GM18508 (cell line): ENCODE measurements around the gene PCBP4.

Experiments
- ATAC-seq: cut with Tn5 transposase; IDR thresholded peaks from one replicate; pipeline ENCODE4 v1.9.1; 2021; ENCODE audit warnings: moderate number of reproducible peaks; ENCODE audit not compliant: insufficient read depth, unreplicated experiment

PCBP4 gene

DNA sequence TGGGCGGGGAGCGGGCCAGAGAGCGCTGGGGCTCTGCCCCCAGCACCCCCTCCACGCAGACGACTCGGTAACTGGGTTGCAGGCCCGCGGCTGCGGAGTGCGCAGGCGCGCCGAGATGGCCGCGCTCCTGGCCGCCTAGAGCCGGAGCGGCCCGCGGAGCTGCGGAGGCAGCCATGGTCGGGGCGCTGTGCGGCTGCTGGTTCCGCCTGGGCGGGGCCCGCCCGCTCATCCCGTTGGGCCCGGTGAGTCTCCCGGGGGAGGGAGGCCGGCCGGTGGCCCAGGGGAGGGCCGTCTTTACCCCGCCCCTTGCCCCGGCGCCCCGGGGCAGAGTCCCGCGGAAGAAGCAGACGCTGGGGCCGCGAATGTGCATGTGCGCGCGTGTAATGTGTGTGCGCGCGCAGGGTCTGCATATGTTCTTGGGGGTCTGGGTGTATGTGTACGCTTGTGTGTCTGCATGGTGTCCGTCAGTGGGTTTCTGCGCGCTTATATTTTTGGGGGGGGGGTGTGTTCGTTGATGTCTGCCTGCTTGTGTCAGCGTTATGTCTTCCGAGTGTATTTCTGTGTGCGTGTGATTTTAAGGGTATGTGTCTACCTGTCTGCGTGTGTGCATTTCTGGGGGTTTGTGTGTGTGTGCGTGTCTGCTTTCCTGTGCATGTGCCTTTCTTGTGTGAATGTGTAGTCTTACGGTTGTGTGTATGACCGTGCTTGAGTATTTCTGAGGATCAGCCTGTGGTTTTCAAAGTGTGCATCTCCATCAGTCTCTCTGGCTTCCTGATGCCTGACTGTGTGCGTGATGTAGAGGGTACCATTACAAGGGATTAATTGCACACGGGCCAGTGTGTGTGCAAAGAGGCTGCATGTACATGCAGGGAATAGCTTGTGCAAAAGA, 8.0 kb upstream of the PCBP4 start, which contains the start of gene ABHD14A:
Gene ABHD14A (plus strand): TSS at position 102 of the 889 bp plus-strand sequence. CDS start 72 bp downstream, at position 174.
- ATAC-seq: no peak

DNA sequence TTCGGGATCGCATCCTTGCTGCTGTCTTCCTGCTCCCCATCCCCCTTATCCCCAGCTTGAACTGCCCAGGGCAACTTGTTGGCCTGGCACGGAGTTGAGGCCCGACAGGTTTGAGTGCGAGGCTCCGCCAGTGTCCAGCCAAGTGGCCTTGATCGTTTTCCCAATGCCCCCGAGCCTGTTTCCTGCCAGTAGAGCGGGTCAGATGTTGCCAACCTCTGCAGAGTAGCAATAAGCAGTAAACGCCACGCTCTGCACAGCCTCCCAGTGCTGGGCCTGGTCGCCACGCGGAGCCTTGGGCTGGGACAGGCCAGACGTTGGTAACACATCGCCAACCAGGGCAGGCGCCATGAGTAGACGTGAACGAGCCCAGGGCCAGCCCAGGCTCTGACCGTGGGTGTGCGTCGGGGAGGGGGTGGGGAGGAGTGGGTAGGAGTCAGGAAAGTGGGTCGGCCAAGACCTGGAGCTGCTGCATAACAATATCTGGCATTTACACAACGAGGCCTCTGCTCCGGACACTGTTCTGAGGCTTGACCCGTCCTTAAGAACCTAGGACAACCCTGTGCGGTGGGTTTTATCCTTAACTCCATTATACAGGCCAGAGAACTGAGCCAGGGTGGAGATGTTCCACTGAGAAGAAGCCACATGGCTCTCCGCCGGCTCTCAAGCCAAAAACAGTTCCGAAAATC, 7.2 kb upstream of the PCBP4 start:
- ATAC-seq: no peak

DNA sequence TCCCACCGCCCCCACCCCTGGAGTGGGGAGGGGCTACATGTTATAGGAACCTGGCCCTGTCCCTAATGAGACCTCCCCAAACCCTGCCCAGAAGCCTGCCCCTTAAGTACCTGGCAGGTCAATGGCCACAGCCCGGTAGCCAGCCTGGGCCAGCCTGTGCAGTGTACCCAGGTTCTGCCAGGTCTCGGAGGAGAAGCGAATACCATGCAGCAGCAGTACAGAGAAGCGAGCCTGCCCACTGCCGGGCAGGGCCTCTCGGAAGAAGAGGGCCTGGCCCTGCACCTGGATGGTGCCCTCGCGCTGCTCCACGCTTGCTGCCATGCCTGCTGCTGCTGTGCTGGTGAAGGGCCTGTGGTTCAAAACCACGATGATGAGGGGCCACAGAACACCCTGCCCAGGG, 4.1 kb upstream of the PCBP4 start:
- ATAC-seq: no peak

DNA sequence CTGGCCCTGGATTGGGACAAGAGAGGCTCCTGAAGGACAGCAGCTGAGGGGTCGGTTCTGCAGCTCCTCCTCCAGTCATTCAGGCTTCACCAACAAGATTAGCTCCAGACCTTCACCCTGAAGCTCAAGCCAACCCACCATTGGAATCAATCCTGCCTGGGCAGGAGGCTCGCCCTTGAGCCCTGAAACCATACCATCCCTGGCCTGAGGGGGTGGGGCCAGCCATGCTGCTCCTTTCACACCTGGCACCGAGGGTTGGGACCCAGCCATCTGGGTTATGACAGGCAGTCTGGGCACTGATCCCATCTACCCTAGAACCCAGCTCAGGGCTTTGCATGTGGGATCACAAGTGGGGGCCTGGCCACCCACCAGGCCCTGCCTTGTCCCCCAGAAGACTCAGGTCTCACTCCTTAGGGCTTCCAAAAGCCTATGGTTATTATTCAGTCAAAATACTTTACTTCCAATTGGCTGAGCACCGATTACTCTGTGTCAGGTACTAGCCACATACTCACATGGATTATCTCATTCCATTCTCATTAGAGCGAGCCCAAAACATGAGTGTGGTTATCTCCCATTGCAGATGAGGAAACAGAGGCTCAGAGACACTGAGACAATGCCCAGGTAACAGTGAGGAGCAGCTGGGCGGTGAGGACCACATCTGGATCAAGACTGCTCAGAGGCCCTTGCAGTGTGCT, 3.5 kb upstream of the PCBP4 start:
- ATAC-seq: no peak

DNA sequence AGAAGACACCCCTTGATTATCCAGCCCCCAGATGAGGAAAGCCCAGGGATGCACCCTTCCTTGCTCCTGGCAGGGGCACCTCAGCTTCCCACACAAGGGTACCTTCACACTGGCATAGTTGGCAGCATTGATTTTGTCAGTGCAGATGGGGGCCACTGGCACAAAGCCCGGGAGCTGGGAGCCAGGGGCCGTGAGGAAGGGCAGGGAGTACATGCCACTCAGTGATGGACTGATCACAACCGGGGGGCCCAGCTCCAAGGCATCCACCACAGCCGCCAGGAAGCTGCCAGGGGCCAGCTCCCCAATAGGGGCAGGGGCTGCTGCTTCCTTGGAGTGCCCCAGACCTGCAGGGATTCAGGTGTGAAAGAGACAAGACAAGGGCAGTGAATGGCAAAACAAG, 2.6 kb upstream of the PCBP4 start:
- ATAC-seq: no peak

DNA sequence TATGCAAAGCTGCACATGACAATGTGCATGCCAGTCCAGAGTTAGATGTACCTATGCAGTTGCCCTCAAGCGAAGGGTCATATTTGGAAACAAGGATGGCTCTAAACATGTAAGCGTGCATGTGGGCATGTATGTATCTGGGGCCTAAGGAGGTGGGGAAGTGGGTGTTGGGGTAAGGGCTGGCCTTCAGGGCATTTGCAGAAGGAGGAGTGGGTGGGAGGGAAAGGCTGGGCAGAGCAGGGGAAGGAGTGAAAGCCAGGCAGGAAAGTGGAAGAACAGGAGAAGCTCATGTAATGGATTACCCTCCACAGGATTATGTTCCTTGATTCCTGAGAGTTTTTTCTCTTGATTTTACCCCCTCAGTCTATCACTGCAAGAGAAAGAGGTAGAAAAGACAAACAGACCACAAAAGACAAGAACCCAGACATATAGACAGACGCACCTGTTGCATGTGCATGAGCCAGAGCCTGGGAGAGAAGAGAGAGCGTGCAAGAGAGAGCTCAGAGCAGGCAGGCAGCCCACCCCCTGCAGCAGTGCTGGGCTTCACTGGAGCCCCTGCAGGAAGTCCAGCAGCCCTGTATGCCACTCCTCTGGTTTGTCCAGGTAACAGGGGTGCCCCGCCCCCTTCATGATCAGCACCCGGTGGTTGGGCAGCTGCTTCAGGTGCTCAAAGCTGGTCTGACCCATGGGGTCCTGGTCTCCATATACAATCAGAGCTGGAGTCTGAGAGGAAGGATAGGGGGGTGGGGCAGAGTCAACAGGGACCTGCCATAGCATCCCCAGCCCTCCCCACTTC, 1.8 kb upstream of the PCBP4 start:
- ATAC-seq: no peak

DNA sequence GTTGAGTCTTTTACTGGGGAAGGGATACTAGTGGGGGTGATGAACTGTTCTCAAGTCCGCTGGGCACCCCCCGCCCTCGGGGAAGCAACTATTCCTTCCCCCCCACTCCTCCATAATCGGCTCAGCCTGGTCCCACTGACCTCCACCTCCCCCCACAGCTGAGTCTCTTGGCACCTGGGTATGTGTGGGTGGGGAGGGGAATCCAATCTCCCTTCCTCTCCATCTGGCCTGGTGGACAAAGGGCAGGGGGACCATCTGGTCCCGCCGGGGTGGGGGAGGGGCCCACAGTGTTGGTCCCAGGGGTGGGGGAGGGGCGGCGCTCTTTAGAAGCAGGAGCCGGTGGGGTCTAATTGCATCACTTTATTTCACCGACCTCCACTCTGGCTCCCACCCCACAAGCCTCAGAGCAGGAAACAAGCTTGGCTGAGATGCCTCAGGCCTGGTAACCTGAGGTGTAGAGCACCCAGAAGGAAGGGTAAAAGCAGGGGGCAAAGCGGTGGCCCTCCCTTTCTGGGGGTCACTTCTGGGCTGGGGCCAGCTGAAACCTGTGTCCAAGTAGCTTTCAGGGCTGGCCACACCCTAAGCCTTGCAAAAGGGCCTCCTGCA, 1.0 kb upstream of the PCBP4 start:
- ATAC-seq: no peak

DNA sequence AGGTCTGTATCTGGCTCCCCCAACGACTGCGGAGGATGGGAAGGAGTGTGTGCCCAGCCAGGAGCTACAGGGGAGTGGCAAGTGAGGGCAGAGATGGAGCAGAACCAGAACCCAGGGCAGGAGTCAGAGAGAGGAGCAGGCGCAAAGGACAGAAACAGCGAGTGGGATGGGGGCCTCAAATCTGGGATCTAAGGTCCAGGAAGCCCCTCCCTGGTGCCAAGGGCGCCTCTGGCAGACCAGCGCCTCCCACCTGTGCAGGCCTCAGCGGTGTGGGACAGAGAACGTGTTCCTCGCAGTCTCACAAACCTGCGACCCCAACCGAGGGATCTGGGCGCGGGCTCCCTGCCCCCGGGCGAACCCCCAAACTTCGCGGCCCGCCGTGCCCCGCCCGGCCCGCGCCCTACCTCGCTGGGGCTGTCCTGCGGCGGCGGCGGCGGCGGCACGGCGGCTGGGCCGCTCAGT, 301 bp downstream of the PCBP4 start:
- no peak for ATAC-seq

DNA sequence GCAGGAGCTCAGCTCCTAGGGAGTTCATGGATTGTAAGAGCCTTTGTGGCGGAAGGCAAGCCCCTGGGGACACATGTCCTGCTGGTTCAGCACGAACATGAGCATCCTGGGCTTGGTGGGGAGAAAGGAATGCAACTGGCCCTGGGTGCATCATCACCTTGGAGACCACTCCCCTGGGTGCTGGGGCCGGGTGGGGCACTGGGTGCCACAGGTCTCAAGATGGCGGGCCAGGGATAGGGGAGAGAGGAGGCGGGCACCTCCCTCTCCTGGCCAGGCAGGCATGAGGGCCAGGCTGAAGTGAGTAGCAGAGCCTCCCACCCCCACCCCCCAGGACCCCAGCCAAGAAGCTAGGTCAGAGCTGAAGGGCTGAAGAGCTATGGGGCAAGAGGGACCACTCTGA, 768 bp downstream of the PCBP4 start:
- no peak for ATAC-seq

DNA sequence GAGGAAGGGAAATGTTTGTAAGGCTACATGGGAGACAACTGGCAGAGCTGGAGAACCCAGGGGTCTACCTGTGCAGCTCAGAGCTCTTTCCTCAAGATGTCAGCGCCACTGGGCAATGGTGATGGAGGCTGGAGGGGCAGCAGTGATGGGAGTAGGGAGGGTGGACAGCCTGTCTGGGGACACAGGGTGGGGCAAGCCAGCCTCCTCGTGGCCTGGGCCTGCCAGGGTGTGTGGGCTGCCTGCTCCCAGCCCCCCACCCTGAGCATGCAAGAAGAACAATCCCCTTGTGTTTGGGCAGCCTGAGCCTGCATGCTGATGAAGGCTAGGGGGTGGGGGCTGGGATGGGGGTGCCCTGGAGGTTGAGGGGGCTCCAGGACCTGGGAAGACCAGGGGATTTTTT, 1.2 kb downstream of the PCBP4 start:
- no peak for ATAC-seq

DNA sequence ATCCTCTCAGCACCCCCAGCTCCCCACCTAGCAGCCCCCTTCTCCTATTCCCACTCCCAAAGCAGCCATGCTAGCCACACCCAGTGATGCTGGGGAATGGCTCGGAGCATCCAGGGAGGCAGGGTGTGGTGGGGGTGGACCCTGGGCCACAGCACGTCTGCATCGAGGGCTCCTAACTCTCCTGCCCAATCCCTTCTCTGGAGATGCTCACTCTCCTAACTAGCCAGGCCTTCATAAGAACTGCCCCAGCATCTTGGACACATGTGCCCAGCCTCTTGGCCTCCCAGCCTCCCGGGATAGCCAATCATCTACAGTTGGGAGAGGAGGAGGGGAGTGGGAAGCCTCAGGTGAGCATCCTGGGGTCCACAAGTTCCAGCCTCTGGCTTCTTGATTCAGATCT, 2.7 kb downstream of the PCBP4 start:
- ATAC-seq: no peak

DNA sequence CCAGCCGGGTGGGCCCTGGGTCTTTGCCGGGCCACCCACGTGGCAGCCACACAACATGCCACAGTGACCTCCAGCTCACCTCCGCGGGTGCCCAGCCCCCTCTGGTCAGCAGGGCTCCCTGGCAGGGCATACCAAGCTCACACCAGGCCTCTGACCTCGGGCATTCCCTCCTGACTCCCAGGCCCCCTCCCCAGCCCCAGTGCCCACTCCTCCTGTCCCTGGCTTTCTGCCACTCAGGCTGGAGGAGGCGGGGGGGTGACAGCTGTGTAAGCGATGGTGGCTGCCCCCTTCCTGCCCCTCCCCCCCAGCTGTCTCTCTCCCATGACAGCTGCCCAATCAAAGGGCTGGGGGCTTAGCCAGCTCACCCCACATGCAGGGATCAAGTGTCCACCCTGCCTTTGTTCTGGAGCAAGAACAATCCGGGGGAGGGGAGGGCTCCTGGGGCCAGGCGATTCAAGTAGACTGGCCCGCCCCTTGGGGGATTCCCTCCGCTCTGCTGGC, 3.3 kb downstream of the PCBP4 start:
- ATAC-seq: no peak

DNA sequence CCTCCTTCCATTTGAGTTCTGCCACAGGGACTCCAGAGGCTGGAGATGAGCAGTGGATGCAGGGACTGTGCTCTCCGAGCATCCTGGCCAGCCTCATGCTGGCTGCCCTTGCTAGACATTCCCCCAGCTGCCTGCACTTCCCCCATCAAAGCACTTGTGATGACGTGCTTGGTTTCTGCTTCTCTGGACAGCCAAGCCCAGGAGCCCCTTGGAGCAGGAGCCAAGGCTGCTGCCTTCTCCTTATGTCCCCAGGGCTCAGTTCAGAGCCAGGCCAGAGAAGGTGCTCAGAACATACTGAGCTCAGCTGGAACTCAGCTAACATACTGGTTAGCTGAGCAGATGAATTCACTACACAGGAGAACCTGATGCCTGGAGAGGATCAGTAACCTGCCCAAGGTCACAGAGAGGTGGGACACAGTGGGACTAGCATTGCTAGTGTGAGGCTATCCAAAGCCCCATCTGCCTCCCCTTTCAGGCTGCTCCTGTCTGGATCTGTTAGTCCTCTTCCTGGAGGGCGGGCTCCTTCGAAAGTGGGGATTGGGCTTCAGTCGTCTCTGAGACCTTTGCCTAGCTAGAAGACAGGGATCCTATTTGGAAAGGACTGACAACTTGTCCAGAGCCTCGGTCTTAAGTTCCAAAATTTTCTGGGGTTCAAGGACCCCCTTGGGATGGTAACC, 4.3 kb downstream of the PCBP4 start:
- ATAC-seq: no peak

DNA sequence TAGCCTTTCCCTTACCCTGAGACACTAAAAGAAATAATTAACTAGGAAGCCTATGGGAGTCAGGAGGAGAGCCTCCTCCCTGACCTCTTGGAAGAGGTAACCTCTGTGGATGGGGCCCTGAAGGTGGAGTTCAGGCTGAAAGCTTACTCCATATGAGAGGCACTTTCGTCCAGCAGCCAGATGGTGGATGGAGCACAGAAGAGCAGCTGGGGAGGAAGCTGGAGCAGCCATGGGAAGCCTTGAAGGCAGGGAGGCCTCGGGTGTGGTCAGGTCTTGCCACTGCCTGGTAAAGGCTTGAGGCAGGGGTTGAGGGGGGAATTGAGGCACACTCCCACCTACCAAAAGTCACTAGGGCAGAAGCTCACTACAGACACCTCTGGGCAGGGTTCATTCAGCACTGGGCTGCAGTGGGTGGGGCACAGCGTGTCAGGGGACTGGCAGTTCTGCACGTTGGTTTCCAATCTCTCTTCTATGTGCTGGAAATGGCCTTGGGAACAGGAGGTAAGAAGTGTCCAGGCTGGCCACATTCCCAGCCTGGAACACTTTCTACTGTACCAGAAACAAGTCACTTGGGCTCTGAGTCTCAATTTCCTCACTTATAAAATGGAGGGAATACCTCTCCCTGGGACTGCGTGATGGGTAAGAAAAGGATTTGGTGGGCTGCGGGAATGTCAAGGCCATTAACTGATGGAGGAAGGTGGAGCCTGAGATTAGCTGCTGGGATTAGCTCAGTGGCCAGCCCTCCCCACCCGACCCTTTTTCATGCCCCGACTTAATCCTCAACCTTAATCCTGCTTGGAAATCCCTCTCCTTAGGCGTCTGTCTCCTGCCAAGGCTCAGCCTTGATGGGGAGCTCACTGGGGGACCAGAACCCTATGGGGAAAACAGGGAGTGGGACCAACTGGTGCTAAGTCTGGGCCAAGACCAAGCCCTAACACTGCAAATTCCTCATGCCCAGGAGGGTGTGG, 5.4 kb downstream of the PCBP4 start:
- no peak for ATAC-seq

DNA sequence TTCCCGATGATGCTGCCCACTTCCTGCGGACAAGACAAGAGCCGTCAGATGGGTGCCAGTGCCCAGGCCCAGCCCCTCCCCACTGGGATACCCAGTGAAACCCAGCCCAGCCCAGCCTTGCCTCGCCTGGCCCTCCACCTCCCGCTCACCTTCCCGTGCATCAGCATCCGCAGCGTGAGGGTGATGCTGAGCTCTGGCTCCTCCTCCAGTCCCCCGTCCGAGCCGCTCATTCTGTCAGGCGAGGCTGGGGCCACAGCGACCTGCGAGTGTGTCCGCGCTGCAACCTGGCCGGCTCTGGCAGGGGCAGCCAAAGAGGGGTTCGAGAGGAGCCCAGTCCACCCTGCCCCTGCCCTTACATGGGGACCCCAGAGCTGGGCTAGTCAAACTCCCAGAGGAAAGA, 6.2 kb downstream of the PCBP4 start:
- ATAC-seq: no peak

DNA sequence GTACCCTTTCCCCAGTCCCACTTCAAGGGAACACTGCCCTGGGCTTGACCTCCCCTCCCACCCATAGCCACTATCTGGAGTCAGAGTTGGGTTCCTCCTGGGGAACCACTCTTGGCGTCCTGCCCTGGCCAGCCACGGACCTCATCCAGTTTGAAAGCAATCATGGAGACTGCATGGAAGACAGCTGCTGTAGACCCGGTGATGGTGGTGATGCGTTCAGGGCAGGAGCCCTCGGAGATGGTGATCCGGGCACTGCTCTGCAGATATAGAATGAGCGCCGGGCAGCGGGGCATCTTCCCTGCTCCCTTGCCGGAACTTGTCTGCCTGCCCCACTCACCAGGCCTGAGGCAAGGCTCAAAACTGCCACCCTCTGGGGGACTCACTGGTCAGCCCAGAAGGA, 6.9 kb downstream of the PCBP4 start:
- no peak for ATAC-seq

DNA sequence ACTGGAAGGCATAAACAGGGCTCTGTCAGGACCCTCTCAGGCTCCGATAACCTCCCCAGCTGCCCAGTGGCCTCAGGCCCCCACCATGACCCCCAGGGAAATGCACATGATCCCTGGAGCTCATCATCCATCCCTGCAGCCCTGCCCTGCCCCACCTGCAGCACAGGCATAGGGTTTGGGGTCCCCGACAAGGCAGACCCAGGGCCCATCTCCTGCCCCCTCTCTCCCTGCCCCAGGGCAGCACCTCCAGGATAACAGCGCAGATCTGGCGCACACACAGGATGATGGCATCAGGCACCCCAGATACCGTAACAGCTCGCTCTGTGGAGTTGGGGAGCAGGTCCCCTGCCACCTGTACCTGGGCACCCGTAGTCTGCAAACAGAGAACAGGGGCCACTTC, 7.6 kb downstream of the PCBP4 start:
- ATAC-seq: no peak
